Measurements from ENCODE around the gene RASA3. TPM values are rescaled to one million over a fixed set of nuclear protein-coding genes. Genes with fewer than 3 reads are reported as not detected.

The RASA3 gene
- total and polyA plus RNA-seq, 2 donors (not counting 3 experiments of a cell fraction or from before 2014, with no cell fraction given) = 26.5 to 53.8 TPM

GRCh38 chr13:114130131-114130836 is 2.1 kb downstream of the RASA3 start:
- no peak overlapping the region for H2AFZ ChIP-seq (ENCODE audit: low read depth, low read length)
- H3K9me3 ChIP-seq (replicated peaks; ENCODE audit: control insufficient read depth, insufficient read depth, low read length) = no peaks in the 10 kb centered on the region
- no peaks in the 10 kb centered on the region for H4K20me1 ChIP-seq (replicated peaks; ENCODE audit: control insufficient read depth, extremely low read depth, insufficient read depth, low read length)
- TF ChIP-seq, protein P1, sequence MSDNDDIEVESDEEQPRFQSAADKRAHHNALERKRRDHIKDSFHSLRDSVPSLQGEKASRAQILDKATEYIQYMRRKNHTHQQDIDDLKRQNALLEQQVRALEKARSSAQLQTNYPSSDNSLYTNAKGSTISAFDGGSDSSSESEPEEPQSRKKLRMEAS (IDR thresholded peaks at IDR 0.05; ENCODE audit: insufficient read depth, insufficient read length) = no peak
- no peak for TF ChIP-seq EZH2 (IDR thresholded peaks at IDR 0.05; ENCODE audit: borderline replicate concordance, low read depth, low read length, severe bottlenecking)
- no peak for TF ChIP-seq FOS (IDR thresholded peaks at IDR 0.05; ENCODE audit: borderline replicate concordance, insufficient read depth, low read length)
- TF ChIP-seq POLR2A (IDR thresholded peaks at IDR 0.05; ENCODE audit: low read depth, low read length) = no peak
- TF ChIP-seq POLR2AphosphoS5 (IDR thresholded peaks at IDR 0.05; ENCODE audit: insufficient read depth, low read depth, low read length) = no peak
- no peak for TF ChIP-seq JUN (IDR thresholded peaks at IDR 0.05; ENCODE audit: borderline replicate concordance, insufficient read depth, insufficient read length, low read depth)
- no peak for TF ChIP-seq GATA2 (IDR thresholded peaks at IDR 0.05; ENCODE audit: insufficient read depth, insufficient read length, low read depth, low read length)
- TF ChIP-seq MYC (IDR thresholded peaks at IDR 0.05; ENCODE audit: low read depth, low read length) = no peak
- TF ChIP-seq CTCF (IDR thresholded peaks at IDR 0.05; ENCODE audit: extremely low read depth in 1 of 2, insufficient read depth in 1 of 2, low read depth in 1 of 2, low read length in 2 of 2) = no peak
- FAIRE-seq = no peak
- BruUV-seq (replicated peaks) = no TSS peak
- peaks cover 61% of the 10 kb centered on the region for H3K79me2 ChIP-seq (ENCODE audit: control insufficient read depth, insufficient read depth, low read length)
- no peaks in the 10 kb centered on the region for H3K36me3 ChIP-seq (ENCODE audit: control insufficient read depth in 2 of 2, extremely low read depth in 1 of 2, insufficient read depth in 2 of 2, low read length in 2 of 2)
- no peaks in the 10 kb centered on the region for H3K27me3 ChIP-seq (ENCODE audit: control insufficient read depth in 2 of 2, insufficient read depth in 2 of 2, low read length in 2 of 2)
- peak overlapping the region; percentile 31 to 86 (median 51) for H3K4me3 ChIP-seq (replicated peaks in 1 of 3; ENCODE audit: insufficient read depth in 1 of 3, low read depth in 1 of 3, low read length in 3 of 3)
- intact Hi-C loops (cut with micrococcal nuclease) (loop anchor here (2.0 kb wide), 2 partner anchors 15 to 97 kb away; no protein-coding TSS in a partner anchor), dilution Hi-C loops (cut with MboI; ENCODE audit: extremely low pct_ligation_motif_present, low sequenced_read_pairs) (no loop called here)
- peak overlapping the region; percentile 87 for H3K27ac ChIP-seq (ENCODE audit: insufficient read depth, low read depth, low read length)
- peak overlapping the region; percentile 84 for H3K9ac ChIP-seq (replicated peaks; ENCODE audit: extremely low read depth, insufficient read depth, low read length)
- peak overlapping the region; percentile 66 for H3K4me2 ChIP-seq (ENCODE audit: insufficient read depth, low read length)
- POLR2A ChIA-PET = interaction anchor here (2.6 kb wide), 1 partner anchor 11 kb away, joined by 10 read pairs; no protein-coding TSS in a partner anchor
- CTCF ChIA-PET = interaction anchor here (0.7 kb wide), 1 partner anchor 15 kb away, joined by 3 read pairs; no protein-coding TSS in a partner anchor
- H3K4me1 ChIP-seq (ENCODE audit: control insufficient read depth, extremely low read depth, insufficient read depth, low read length) = peaks cover 43% of the 10 kb centered on the region
- no peak for DNase-seq (ENCODE audit: low read depth, low spot score)
- no peaks in the 10 kb centered on the region for H3K9me1 ChIP-seq (replicated peaks; ENCODE audit: control insufficient read depth, extremely low read depth, insufficient read depth, low read length)

Measured in endothelial cell of umbilical vein (primary cell).